ENCODE measurements around the gene TMEM273.

The TMEM273 gene

GRCh38 chr10:49220031-49220430, 31.8 kb upstream of the TMEM273 start:
- DNase-seq (ENCODE audit: low spot score), result no peak
- no peak for TF ChIP-seq CTCF (conservative IDR thresholded peaks at IDR 0.05; ENCODE audit: low read depth)
- POLR2A ChIA-PET (ENCODE audit: low non-redundant PET), result no interaction called here
- H3K27ac ChIP-seq, result no peak overlapping the region
- CTCF ChIA-PET, result interaction anchor here (0.5 kb wide), 1 partner anchor 1843 kb away, joined by 4 read pairs; no protein-coding TSS in a partner anchor

GRCh38 chr10:49219248-49219647, 31.1 kb upstream of the TMEM273 start:
- DNase-seq (ENCODE audit: low spot score), result no peak
- no peak for TF ChIP-seq CTCF (conservative IDR thresholded peaks at IDR 0.05; ENCODE audit: low read depth)
- CTCF ChIA-PET, result no interaction called here
- POLR2A ChIA-PET (ENCODE audit: low non-redundant PET), result no interaction called here
- no peak overlapping the region for H3K27ac ChIP-seq

DNA sequence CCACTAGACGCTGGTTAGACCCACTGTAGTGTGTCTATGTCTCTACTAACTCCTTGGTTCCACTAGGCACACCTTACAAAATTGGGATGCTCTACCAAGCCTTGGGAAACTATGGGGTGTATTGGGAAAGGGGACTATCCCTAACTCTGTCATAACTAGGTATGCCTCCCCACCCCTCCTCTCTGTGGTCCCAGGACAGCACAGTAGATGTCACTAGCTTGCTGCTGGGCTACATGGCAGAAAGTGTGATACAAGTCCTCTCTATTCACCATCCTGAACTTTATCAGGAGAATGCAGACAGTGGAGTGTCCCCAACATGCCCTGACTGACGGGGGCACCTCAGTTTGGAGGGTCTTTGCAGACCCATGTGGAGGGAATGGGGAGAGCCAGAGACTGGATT, 30.3 kb upstream of the TMEM273 start:
- DNase-seq (ENCODE audit: low spot score), result no peak

DNA sequence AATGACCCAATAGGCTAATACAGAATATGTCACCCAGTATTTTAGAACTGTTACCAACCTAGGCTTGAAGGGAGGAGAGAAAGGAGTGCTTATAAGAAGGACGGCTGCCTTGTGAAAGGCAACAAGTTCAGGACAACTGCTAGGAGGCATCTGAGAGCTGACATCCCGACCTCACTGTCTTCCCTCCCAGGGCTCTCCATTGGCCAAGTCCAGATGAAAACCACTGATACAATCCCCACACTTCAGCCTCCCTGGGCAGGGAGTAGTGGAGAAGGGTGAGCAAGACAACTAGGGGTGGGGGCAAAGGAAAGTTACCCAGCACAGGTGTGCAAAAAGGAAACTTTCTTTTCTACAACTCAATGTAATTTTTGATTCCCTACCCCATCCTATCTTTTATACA, 29.5 kb upstream of the TMEM273 start:
- ChIA-PET CTCF (no interaction called here), POLR2A (ENCODE audit: low non-redundant PET) (no interaction called here)
- TF ChIP-seq CTCF (conservative IDR thresholded peaks at IDR 0.05; ENCODE audit: low read depth), result no peak

More for the DNA sequence above, 30.3 kb upstream of the TMEM273 start:
- ChIA-PET CTCF (no interaction called here), POLR2A (ENCODE audit: low non-redundant PET) (no interaction called here)
- no peak overlapping the region for H3K27ac ChIP-seq
- TF ChIP-seq CTCF (conservative IDR thresholded peaks at IDR 0.05; ENCODE audit: low read depth), result no peak

DNA sequence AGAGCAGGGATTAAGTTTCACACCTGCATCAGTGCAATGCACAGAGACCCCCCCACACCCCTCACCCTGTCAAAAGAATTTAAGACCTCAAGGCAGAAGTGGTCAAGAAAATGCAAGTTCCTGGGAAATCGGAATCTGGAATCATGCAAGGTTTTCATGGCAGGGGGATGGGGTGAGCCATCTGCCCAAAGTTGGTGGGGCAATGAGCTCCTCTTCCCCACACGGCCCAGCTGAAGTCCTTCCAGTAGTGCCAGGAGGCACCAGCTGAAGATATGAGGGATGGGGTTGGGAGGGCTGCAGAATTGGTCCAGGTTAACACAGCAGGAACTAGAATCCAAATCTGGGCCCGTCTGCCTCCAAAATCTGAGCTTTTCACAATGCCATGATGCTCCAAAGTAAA, 25.0 kb upstream of the TMEM273 start:
- no peak overlapping the region for H3K27ac ChIP-seq
- TF ChIP-seq CTCF (conservative IDR thresholded peaks at IDR 0.05; ENCODE audit: low read depth), result no peak
- no peak for DNase-seq (ENCODE audit: low spot score)
- POLR2A ChIA-PET (ENCODE audit: low non-redundant PET), result no interaction called here
- CTCF ChIA-PET, result no interaction called here

More for the DNA sequence above, 29.5 kb upstream of the TMEM273 start:
- H3K27ac ChIP-seq, result no peak overlapping the region
- DNase-seq (ENCODE audit: low spot score), result no peak

DNA sequence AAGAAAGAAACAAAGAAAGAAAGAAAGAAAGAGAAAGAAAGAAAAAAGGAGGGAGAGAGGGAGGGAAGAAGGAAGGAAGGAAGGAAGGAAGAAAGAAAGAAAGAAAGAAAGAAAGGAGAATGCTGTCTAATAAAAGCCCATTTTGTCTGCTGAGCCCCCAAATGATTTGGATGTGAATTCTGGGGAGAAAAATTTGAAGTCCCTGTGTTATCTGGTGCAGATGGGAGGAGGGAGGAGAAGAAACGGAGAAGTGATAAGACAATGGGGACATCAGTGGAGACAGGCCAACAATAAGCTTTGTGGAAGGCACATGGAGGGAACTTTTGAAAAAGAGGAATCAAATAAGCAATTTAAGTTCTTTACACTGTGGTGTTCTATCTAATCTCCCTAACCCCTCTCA, 24.6 kb upstream of the TMEM273 start:
- no peak for TF ChIP-seq CTCF (conservative IDR thresholded peaks at IDR 0.05; ENCODE audit: low read depth)
- no peak for DNase-seq (ENCODE audit: low spot score)
- no peak overlapping the region for H3K27ac ChIP-seq
- CTCF ChIA-PET, result no interaction called here
- POLR2A ChIA-PET (ENCODE audit: low non-redundant PET), result no interaction called here

GRCh38 chr10:49212076-49212475, 23.9 kb upstream of the TMEM273 start:
- CTCF ChIA-PET, result no interaction called here
- H3K27ac ChIP-seq, result no peak overlapping the region
- no peak for TF ChIP-seq CTCF (conservative IDR thresholded peaks at IDR 0.05; ENCODE audit: low read depth)
- no peak for DNase-seq (ENCODE audit: low spot score)
- POLR2A ChIA-PET (ENCODE audit: low non-redundant PET), result no interaction called here

Measured in RWPE1 (cell line).